Caki2 (cell line): Measurements from ENCODE around the gene TGFBRAP1. TPM values are rescaled to one million over a fixed set of nuclear protein-coding genes. Genes with fewer than 3 reads are reported as not detected.

Source experiments
- DNase-seq: peaks from one replicate; pipeline ENCODE4 v3.0.0-alpha.2; 2015; ENCODE audit warnings: low read depth
- in situ Hi-C: cut with HindIII; loops from 2 replicates; pipeline ENCODE4 v1.10.0; 2016; ENCODE audit warnings: low sequenced_read_pairs, low pct_unique_long_range_greater_than_20kb, mixed read lengths
- total RNA-seq: library from RNA; depleted of rRNA; stranded (reverse); fragments of >200 nt; shearing (Covaris generic); gene quantifications from 2 replicates; pipeline ENCODE4 v1.2.3, GENCODE V29; 2014; ENCODE audit warnings: low replicate concordance

Gene TGFBRAP1
- total RNA-seq, 1 experiment from 2014 or later = 17.5 TPM

DNA sequence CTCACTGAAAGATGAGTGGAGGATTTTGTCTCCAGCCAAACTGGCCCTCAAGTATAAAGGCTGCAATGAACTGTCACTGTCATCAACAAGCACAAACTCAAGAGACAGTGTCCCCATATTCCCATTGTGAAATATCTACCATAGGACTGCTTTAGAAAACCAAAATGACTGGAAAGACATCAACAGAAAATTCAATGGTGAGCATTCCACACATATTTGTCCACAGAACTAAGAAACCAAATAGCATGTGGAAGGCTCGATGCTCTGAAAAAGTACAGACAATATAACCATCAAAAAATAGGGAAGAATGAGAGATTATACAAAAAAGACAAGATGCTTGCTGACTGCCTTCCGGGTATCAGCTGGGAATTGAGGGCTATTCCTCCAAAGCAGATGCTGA, 37.6 kb downstream of the TGFBRAP1 start:
- DNase-seq = no peak
- in situ Hi-C loops = no loop called here

DNA sequence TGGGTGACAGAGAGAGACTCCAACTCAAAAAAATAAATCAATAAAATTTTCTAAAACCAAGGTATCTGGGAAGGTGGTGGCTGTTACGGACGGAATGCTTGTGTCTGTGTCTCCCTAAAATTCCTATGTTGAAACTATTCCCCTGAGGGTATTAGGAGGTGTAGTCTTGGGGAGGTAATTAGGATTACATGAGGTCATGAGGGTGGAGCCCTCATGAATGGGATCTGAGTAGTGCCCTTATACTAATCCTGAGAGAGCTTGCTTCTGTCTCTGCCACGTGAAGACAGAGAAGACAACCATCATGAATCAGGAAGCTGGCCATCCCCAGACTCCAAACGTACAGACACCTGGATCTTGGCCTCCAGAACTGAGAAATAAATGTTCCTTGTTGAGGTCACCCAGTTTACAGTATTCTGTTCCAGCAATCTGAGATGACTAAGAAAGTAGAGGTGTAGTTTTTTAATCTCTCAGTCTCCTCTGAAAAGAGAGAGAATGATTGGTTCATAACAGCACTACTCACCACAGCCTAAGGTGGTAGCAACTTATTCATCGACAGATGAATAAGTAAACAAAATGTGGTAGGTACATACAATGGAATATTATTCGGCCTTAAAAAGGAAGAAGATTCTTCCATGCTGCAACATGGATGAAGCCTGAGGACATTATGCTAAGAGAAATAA, 38.4 kb downstream of the TGFBRAP1 start:
- no peak for DNase-seq
- in situ Hi-C loops = no loop called here

DNA sequence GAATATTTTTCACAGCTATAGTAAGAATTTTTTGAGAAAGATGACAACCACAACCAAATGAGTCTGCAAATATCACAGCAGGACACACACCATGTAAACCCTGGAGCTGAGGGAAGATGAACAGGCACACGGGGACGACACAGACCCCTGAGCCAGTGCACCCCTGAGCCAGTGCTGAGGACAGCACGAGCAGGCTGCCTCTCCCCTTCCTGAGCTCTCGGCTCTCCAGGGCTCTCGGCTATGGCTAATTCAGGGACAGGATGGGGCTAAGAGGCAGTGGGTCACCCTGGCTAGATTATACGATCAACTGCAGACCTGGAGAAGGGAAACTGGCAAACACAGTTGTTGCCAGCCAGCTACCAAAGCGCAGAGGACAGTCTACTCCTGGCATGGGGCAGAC, 41.4 kb downstream of the TGFBRAP1 start:
- DNase-seq = no peak
- in situ Hi-C loops = no loop called here

DNA sequence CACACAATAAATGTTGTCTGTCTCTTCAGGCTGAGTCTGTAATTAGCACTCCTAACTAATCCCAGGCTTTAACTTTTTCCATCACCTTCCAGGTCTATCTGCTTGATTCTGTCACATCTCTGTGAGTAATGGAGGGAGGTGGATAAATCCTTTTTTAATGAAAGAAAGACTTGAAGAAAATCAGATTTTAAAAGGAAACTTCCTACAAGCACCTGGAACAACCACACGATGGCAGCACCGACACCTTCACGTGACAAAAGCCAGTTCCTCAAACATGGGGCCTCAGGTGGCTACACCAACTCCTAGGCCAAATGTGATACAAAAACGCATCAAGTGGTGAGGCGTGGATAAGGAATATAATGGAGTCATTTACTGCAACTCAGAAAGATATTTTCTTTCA, 41.8 kb downstream of the TGFBRAP1 start:
- in situ Hi-C loops = no loop called here
- peak; percentile 14 for DNase-seq

DNA sequence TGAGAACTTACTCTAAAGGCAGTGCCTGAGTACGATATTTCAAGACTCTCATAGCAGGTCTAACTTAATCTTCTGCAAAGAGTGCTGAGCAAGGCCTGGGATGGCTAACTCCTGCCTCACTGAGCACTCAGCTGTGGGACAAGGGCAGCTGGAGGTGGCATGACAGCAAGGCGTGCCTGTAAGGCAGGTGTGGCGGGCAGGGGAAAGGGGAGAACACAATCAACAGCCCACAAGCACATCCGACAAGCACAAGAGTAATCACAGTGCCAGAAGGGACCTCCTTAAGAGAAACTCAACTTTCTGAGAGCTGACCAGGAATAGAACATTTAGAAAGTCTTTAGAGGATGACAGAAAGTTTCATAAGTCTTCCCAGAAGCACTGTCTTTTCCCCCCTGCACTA, 46.0 kb downstream of the TGFBRAP1 start:
- in situ Hi-C loops = no loop called here
- DNase-seq = no peak

DNA sequence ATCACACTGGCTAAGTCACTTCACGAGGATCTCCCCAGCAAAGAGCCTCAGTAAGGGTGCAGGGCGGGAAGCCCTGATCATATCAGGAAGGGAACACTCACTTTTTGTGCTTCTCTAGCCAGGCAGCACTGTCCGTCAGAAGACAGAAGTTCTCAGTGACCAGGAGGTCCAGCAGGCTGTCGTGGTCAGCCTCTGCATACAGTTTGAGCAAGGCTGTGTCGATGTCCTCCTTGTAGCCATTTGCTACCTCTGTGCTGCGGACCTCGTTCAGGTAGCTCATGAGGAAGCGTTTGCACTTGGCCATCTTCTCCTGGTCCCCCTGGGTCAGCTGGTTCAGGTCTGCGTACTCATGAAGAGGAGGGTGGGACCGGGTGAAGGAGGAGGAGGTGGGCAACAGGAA, 49.3 kb downstream of the TGFBRAP1 start:
- in situ Hi-C loops = no loop called here
- DNase-seq = no peak

DNA sequence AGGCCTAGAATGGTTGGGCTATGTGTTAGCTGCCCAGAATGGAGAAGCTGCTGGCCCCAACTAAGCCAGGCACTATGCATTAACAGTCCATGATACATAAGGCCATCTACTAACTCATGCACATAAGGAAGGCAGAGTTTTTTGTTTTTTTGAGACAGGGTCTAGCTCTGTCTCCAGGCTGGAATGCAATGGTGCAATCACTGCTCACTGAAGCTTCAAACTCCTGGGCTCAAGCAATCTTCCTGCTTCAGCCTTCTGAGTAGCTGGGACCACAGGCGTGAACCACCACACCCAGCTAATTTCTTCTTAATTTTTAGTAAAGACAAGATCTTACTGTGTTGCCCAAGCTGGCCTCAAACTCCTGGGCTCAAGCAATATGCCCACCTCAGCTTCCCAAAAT, 50.4 kb downstream of the TGFBRAP1 start:
- peak; percentile 18 for DNase-seq
- in situ Hi-C loops = no loop called here

DNA sequence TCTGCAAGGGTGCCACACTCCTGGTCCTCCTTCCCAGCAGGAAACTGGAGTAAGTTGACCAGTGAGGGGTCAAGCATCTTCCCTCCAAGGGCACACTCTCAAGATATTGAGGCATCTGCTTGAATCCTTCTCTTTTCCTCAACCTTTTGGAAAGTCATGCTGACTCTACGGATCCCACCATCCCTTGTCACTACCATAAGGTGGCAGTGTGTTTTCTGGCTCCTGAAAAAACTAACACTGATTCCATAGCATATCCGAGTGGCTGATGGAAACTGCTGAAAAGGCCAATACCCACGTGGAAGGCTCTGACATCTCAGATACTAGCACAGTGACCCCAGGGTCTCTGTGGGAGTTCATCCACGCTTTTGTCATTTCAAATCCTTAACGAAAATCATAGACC, 50.9 kb downstream of the TGFBRAP1 start:
- peak; percentile 64 for DNase-seq

DNA sequence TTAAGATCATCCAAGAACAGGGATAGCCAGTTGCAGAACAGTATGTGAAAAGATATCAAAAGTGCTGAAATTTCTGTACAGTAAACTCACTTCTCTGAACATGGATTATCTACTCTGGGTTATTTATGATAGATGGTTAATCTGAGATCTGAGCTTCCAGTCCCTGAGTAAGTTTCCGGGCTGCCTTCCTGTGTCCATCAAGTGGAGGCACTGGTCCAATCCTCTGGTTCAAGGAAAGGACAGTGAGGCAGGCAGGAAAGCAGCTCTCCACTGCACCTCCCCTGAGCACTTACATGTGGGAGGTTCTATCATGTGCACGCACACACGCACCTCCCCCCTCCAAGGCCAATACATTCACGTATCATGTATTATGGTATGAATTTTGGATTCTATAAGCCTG, 55.5 kb downstream of the TGFBRAP1 start:
- DNase-seq = no peak
- in situ Hi-C loops = no loop called here

More for the DNA sequence above, 50.9 kb downstream of the TGFBRAP1 start:
- in situ Hi-C loops = no loop called here

DNA sequence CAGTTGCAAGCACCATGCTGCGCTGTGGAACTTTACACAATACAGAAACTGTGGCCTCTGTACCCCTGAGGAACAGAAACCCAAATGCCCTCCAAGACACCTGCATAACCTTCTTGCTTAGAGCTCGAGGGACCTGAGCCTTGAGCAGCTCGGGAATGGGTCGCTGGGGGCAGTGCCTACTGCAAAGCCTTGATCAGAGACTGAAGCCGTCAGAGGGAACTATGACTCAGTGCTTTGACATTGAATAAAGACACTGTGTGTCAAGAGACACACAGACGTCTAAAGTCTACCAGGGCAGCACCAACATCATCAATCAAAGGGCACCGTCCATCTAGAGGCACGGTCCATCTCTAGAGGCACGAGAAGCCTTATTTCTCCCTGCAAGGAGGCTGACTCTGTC, 57.4 kb downstream of the TGFBRAP1 start:
- in situ Hi-C loops = no loop called here
- no peak for DNase-seq

DNA sequence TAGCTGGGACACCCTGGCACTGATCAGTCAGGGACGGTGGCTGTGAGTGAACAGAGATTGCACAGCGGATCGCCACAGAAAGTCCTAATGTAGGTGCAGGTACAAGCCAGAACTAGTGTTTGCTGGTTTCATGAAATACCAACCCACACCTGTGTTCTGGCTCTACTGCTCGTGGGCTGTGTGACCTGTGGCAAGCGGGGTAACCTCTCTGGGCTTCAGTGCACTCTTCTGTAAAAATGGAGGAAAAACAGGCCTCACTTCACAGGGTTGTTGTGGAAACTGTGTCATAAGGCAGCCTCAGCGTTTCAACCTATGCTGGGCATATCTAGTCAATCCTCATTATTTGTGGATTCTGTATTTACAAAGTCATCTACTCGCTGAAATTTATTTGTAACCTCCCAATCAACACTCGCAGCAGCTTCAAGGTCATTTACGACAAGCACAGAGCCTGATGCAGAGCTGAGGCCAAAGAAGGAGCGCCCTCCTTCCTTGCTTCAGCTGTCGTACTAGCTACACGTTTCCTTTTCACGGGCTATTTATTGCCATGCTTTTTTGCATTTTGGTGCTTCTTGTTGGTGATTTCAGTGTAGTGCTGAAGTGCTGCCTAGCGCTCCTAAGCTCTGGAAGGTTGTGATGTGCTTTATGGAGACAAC, 58.0 kb downstream of the TGFBRAP1 start:
- no peak for DNase-seq
- in situ Hi-C loops = no loop called here

DNA sequence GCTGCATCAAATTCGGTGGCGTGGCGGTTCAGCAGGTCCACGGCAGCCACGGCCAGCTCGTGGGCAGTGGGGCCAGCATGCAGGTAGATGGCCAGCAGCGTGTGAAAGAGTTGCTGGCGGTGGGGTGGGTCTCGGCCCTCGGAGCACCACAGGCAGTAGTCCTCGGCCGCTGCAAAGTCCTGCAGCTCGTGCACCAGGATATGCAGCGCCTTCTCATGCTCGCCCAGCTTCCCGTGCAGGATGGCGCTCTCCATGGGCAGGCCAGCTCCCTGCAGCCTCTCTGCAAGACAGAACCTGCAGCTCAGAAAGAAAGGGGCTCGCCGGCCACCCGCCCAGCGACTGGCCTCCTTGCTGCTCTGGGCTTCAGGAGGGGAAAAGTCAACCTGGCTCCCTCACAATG, 60.1 kb downstream of the TGFBRAP1 start:
- no peak for DNase-seq
- in situ Hi-C loops = no loop called here

DNA sequence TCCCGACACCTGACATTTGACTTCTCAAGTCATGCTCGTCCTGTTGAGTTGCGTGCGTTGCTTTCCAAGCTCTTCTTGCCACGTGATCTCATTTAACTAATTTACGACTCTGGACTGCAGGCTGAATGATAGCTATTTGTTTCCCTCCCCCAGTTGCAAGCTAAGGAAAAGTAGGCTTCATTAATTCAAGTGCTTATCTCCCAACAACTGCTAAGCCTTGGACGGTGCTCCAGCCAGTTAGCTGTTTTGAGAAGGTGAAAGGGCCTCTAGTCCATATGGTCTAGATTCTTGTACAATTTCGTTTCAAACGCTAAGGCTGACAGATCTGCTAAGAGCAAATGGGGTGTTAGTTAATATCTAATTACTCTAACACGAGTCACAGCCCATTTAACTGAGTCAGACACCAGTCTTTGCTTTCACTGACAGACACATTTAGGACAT, 66.9 kb downstream of the TGFBRAP1 start:
- in situ Hi-C loops = no loop called here
- DNase-seq = peak; percentile 60

DNA sequence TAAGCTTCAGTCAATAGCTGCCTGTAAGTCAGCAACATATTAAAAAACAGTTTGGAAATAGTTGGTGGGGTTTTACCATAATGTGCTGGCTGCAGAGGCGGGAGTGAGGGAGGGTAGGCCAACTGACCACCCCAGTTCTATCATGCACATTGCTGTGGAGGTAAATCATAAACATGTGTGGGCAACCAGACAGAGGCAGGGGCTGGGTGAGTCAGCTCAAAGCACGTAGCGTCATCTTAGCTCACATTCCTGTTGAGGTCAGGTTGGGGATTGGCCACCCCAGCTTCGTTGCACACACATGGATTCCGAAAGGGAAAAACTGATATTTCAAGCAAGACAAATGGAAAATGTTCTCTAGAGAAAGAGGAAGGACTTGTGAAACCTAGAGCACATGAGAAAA, 68.5 kb downstream of the TGFBRAP1 start:
- in situ Hi-C loops = no loop called here
- DNase-seq = peak; percentile 77

DNA sequence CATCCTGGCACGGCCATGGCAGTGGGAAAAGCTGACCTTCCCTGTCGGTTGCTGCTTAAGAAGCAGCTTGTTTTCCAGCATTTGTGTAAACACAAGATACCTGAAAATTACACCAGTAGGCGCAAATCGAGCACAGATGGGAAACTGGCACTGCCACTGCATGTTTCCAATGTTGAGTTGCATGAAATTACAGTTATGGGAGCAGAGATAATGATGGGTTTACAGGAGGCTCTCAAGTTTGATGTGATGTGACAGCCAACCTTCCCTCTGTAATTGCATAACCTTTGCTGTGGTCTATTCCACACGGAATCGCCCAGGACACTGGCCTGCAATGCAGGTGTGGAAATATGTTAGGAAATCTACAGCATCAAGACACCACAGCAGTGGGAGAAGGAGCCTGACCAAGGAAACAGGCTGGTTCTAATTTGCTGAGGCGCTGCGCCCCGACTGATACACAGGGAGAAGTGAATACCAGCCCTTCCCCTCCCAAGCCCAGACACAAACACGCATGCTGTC, 70.6 kb downstream of the TGFBRAP1 start:
- no peak for DNase-seq
- in situ Hi-C loops = no loop called here

DNA sequence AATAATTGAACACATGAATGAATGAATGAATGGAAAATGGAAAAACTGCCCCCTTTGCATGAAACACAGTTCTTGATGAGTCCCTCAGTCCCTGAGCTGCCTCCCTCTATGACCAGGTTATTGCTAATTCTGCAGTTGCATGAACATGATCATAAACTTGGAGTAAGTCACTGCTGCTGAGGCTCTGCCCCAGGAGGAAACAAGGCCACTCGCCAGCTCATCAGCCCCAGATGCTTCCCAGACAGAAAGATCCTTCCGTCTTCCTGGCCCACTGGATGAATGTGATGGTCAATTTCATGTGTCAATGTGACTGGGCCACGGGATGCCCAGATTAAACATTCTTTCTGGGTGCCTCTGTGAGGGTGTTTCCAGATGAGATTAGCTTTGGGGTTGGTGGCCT, 71.6 kb downstream of the TGFBRAP1 start:
- in situ Hi-C loops = no loop called here
- DNase-seq = no peak

DNA sequence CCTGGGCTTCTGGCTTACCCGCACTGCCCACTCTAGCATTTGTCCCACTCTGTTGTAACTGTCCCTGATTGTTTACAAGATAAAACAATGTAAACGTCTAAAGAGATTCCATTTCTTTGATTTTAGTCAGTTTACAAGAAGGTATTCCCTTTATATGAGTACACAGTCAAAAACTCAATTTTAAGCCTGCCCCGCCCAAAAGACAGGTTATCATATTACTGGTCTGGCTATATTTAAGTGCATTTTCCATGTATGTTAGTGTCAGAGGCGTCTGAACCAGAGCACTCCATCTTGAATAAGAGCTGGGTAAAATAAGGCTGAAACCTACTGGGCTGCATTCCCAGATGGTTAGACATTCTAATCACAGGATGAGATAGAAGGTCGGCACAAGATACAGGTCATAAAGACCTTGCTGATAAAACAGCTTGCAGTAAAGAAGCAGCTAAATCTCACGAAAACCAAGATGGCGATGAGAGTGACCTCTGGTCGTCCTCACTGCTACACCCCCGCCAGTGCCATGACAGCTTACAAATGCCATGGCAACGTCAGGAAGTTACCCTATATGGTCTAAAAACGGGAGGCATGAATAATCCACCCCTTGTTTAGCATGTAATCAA, 73.0 kb downstream of the TGFBRAP1 start:
- in situ Hi-C loops = no loop called here
- no peak for DNase-seq

DNA sequence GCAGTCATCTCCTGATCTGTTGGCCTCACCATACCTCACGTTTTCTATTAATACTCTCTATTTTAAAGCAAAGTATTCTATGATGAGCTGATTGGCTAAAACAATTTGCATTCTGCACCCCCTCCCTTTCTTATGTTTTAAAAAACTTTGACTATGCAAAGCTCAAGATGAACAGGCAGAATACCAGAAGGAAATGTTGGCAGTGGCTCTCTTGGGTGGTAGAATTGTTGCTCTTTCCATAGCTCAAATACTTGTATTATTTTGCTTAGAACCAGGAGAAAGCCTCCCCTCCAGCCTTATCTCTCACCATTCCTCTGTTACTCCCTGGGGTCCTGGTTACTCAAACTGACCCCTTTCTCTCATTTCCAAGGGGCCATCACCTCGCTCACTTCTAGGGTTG, 73.6 kb downstream of the TGFBRAP1 start:
- DNase-seq = no peak
- in situ Hi-C loops = no loop called here

DNA sequence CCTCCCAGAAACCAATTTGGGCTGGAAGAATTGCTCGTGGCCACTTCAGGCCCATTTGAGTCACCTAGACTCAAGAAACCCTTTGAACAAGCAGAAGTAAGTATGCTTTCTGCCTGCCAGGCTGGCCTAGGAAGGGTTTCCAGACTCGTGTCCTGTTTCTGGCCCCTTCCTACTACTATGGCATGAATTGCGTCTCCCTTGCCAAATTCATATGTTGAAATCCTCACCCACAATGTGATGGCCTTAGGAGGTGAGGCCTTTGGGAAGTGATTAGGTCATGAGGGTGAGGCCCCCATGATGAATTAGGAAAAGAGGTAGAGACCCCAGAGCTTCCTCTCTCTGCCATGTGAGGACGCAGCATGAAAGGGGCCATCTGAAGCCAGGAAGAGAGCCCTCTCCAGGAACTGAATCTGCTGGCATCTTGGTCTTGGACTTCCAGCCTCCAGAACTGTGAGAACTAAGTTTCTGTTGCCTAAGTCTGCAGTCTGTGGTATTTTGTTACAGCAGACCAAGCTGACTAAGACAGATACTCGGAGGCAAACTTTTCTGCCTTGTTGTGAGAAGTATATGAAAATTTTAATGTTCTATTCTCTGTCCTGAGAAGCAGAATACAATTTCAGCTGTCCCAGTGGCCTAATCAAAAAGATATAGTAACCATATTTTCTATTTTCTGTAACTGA, 74.9 kb downstream of the TGFBRAP1 start:
- in situ Hi-C loops = no loop called here
- no peak for DNase-seq
